Heart right ventricle (tissue), 16 donors: Measurements from ENCODE around the gene VANGL1. TPM values are rescaled to one million over a fixed set of nuclear protein-coding genes. Genes with fewer than 3 reads are reported as not detected.

Experiments
- ATAC-seq, 8 donors: fragments of 200-7000 bp; cut with Tn5 transposase; one replicate each; pipeline ENCODE4 v1.9.1; 2020; ENCODE audit warnings: mild to moderate bottlenecking in 8 of 8, moderate library complexity in 8 of 8, moderate number of reproducible peaks in 1 of 8
- DNase-seq, 2 donors: peaks; one replicate each; pipeline ENCODE4 v3.0.0-alpha.2; 2020
- H3K27ac ChIP-seq, 10 donors: fragments of 200-600 bp; sonication (generic) in 2 of 10; one replicate each; pipeline versions ENCODE4 v1.5.0 to v1.8.0; 2020 to 2022; ENCODE audit warnings: mild to moderate bottlenecking in 3 of 10
- H3K27me3 ChIP-seq, 7 donors: fragments of 200-600 bp; one replicate each; pipeline ENCODE4 v1.8.0; 2021 to 2022; ENCODE audit warnings: mild to moderate bottlenecking in 2 of 7
- H3K36me3 ChIP-seq, 9 donors: fragments of 200-600 bp; sonication (generic) in 1 of 9; one replicate each; pipeline versions ENCODE4 v1.5.0 to v1.8.0; 2020 to 2022; ENCODE audit warnings: mild to moderate bottlenecking in 2 of 9
- H3K4me1 ChIP-seq, 9 donors: fragments of 200-600 bp; sonication (generic) in 1 of 9; one replicate each; pipeline versions ENCODE4 v1.5.0 to v1.8.0; 2020 to 2022; ENCODE audit warnings: mild to moderate bottlenecking in 4 of 9
- H3K4me3 ChIP-seq, 10 donors: fragments of 200-600 bp; sonication (generic) in 2 of 10; one replicate each; pipeline versions ENCODE4 v1.5.0 to v1.8.0; 2020 to 2022; ENCODE audit warnings: mild to moderate bottlenecking in 7 of 10, moderate library complexity in 2 of 10
- H3K9me3 ChIP-seq, 11 donors: fragments of 200-600 bp in 10 of 11; sonication (generic) in 2 of 11; one replicate each; pipeline versions ENCODE4 v1.5.0 to v1.8.0; 2013 to 2022; ENCODE audit warnings: mild to moderate bottlenecking in 2 of 11, control low read depth in 1 of 11, moderate library complexity in 1 of 11
- CTCF ChIP-seq, 9 donors: fragments of 200-600 bp; sonication (generic) in 2 of 9; IDR thresholded peaks; one replicate each; pipeline versions ENCODE4 v1.5.0 to v1.8.0; 2021 to 2022; ENCODE audit warnings: antibody characterized with exemption in 9 of 9, mild to moderate bottlenecking in 5 of 9, moderate library complexity in 1 of 9
- WGBS, 2 donors: extraction: QIAGEN DNeasy Blood & Tissue Kit; methylation state at CpG; one replicate each; pipeline ENCODE4 v1.1.7; 2013; ENCODE audit warnings: inconsistent platforms in 1 of 2; 5-methylcytosine and 5-hydroxymethylcytosine counted together
- intact Hi-C, 10 donors: fragments of 100-400 bp; cut with DNase I; formaldehyde crosslinking; loops; one replicate each; pipeline versions ENCODE4 v1.11.1 to v1.14.2; 2022
- polyA plus RNA-seq, 2 donors: library from polyadenylated mRNA; stranded (reverse); fragments of 200-250 nt; gene quantifications; one replicate each; pipeline ENCODE4 v1.2.3, GENCODE V29; 2013
- total RNA-seq, 10 donors: library from RNA; stranded (reverse); fragmentation: NEBNext Ultra II Directional in 3 of 10; extraction: Animal tissue kit (Norgen Biotek cat#: 25700) in 3 of 10; gene quantifications; one replicate each; pipeline versions ENCODE4 v1.2.1 to v1.2.4, GENCODE V29; 2021 to 2023
- donor health status: Arrhythmogenic right ventricular cardiomyopathy.
- donor health status: ischemic (EF 13 %, LVEDD 7.1; RV severe dilation, severe dysfunction).
- donor health status: healthy with polysubstance abuse.
- donor health status: DM: no; HTN: yes; CAD: no.
- donor health status: DM: no; HTN: no; CAD: no.
- donor health status: ischemic (EF 25% LVEDD 6.9; RV normal size, moderate dysfunction).
- donor health status: ischemic (EF 25% LVEDD 5.7; RV mildly dilated, moderate dysfunction).
- donor health status: healthy.
- donor health status: DM: yes; HTN: yes; CAD: no.
- donor health status: Ischemic cardiomyopathy.
- donor health status: ischemic (EF 35%, LVEDD 5.7; RV mildly dilated, moderate dysfunction).
- donor health status: nonischemic (EF 11% LVEDD 7.7; RV severe dilation, severe dysfunction).
- donor health status: DM: yes; HTN: yes; CAD: no.
- donor health status: PGD.
- donor health status: ischemic (EF 29% LVEDD 5.4; RV normal size, mild dysfunction).
- donor health status: nonischemic (EF 23%, LVEDD 6.1; RV moderate dilation, normal function).

Gene VANGL1
- total and polyA plus RNA-seq, 12 donors = 1.7 to 9.8 (median 6.9) TPM

DNA sequence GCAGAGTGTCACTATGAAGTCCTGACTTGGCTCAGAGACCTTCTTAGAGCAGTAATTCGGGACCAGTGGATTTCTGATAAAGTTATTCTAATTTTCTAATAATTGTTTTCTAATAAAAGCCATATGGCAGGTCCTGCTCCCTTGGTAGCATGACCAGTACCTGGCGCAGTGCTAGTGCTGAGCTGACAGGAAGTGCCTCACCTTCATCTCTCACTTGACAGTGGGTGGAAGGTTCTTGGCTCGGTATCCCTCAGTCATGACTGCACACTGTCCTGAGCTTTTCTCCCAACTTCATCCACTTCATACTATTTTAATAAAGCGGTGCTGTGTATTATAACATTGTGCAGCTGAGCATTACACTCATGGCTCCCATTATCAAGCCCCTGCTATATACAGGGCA lies 14.1 kb downstream of the VANGL1 start:
- Histone ChIP-seq H3K27me3 (no peaks in the 10 kb centered on the region), H3K4me3 (no peak overlapping the region), H3K9me3 (no peaks in the 10 kb centered on the region), H3K36me3 (peaks cover 0 to 48% (median 12%) of the 10 kb centered on the region in 9 donors), H3K27ac (peak overlapping the region in 5 of 10 donors; percentile 1 to 70 (median 48)), H3K4me1 (peaks cover 19 to 64% (median 30%) of the 10 kb centered on the region in 9 donors)
- ATAC-seq (peak in 2 of 8 donors; percentile 12 to 13), DNase-seq (no peak)
- WGBS, 2 donors = 83 to 85% methylated on average over 4 of the region's 4 CpGs
- intact Hi-C loops = no loop called here
- no peak for TF ChIP-seq CTCF (IDR thresholded peaks at IDR 0.05)

GRCh38 chr1:115656461-115657077 lies 14.8 kb downstream of the VANGL1 start:
- Histone ChIP-seq H3K36me3 (peaks cover 0 to 51% (median 12%) of the 10 kb centered on the region in 9 donors), H3K27me3 (no peaks in the 10 kb centered on the region), H3K4me3 (no peak overlapping the region), H3K27ac (peak overlapping the region in 2 of 10 donors; percentile 5 to 63), H3K4me1 (peaks cover 19 to 58% (median 30%) of the 10 kb centered on the region in 9 donors), H3K9me3 (no peaks in the 10 kb centered on the region)
- 48 to 54% methylated on average over 5 of the region's 5 CpGs for WGBS, 2 donors
- ATAC-seq = no peak
- TF ChIP-seq CTCF (IDR thresholded peaks at IDR 0.05) = no peak
- intact Hi-C loops = no loop called here
- no peak for DNase-seq

- DNase-seq (no peak), ATAC-seq (no peak)
- intact Hi-C loops = no loop called here
- H3K36me3 ChIP-seq = peaks cover 0 to 51% (median 17%) of the 10 kb centered on the region in 9 donors
- H3K27me3 ChIP-seq = no peaks in the 10 kb centered on the region
- TF ChIP-seq CTCF (IDR thresholded peaks at IDR 0.05) = no peak
- no peak overlapping the region for H3K4me3 ChIP-seq
- no peaks in the 10 kb centered on the region for H3K9me3 ChIP-seq
- peaks cover 19 to 54% (median 30%) of the 10 kb centered on the region in 9 donors for H3K4me1 ChIP-seq
- 74 to 90% methylated on average over 1 of the region's 1 CpG for WGBS, 2 donors
- no peak overlapping the region for H3K27ac ChIP-seq
These were observed 16.9 kb downstream of the VANGL1 start for GRCh38 chr1:115658646-115659045.

DNA sequence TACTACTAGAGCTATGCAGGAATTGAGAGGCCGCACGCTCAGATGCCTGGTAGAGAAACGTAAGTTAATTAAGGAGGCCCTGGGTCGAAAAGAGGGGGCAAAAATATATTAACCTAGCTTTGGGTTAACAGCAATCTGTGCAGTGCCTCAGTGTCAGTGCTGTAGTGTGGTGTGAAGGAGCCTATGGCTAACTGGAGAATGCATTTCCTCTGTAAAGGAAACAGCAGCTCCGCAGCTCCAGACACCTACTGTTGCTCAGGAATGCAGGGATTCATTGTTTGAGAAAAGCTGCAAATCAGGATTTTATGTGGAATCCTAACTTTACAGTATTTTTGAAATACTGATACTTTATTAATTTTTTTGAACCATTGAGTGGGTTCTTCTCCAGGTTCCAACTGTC lies 18.4 kb downstream of the VANGL1 start:
- no peak for TF ChIP-seq CTCF (IDR thresholded peaks at IDR 0.05)
- Histone ChIP-seq H3K4me1 (peaks cover 11 to 43% (median 23%) of the 10 kb centered on the region in 9 donors), H3K27me3 (no peaks in the 10 kb centered on the region), H3K9me3 (no peaks in the 10 kb centered on the region), H3K36me3 (peaks cover 0 to 65% (median 26%) of the 10 kb centered on the region in 9 donors), H3K27ac (no peak overlapping the region), H3K4me3 (no peak overlapping the region)
- 91 to 95% methylated on average over 5 of the region's 5 CpGs for WGBS, 2 donors
- intact Hi-C loops = no loop called here
- ATAC-seq (no peak), DNase-seq (no peak)
